ELR (cell line): ENCODE data around the gene CHGA.

Source experiments
- DNase-seq: peaks from one replicate; pipeline ENCODE4 v3.0.0-alpha.2; 2015; ENCODE audit warnings: low read depth

CHGA gene

DNA sequence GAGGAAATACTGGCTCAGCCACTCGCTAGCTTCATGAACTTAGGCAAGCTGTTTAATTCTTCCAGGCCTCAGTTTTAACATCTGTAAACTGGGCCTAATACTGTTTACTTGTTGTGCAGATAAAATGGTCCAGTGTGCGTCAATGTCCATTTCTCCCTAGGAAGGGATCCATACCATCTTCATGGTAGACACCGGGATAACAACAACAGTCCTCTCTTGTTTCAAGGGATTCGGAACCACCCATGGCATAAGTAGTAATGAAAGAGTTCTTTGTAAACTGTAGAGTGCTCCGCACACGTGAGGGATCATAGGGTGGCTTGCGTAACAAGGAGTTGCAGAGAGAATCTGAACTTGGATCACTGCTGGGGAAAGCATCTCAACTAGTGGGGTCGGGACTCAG lies 17.3 kb upstream of the CHGA start:
- DNase-seq, result no peak

DNA sequence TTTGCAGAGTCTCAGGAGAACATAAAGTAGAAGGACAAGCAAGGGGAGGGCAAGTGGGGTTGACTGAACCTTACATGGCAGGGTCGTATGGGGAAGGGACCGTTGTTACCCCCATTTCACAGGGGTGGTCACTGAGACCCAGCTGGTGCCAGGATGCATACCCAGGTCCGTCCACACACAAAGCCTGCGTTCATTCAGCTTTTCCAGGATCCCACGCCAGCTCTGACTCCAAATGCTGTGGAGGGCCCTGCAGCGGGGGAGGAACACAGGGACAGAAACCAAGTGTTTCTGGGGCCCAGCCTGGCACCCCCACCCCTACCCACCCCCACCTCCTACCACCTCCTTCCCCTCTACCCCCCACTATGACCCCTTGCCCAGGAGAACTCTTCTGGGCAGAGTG lies 16.5 kb upstream of the CHGA start:
- no peak for DNase-seq

DNA sequence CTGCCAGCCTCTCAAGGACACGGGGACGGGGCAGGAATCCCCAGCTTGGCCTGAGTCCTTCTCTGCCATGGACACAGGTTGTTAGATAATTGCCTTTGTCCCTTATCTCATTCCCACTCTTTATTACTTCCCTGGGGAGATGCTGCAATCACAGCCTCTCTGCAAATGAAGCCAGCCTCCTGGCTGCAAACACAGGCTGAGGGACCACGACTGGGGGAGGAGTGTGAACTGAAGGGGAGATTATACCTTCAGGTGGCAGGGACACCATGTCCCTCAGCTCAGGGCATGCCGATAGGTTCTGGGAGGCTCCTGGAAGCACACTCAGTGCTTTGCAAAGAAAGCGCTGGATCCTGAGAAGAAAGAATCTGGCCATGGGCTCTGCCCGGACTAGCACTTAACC lies 16.1 kb upstream of the CHGA start:
- DNase-seq, result no peak

DNA sequence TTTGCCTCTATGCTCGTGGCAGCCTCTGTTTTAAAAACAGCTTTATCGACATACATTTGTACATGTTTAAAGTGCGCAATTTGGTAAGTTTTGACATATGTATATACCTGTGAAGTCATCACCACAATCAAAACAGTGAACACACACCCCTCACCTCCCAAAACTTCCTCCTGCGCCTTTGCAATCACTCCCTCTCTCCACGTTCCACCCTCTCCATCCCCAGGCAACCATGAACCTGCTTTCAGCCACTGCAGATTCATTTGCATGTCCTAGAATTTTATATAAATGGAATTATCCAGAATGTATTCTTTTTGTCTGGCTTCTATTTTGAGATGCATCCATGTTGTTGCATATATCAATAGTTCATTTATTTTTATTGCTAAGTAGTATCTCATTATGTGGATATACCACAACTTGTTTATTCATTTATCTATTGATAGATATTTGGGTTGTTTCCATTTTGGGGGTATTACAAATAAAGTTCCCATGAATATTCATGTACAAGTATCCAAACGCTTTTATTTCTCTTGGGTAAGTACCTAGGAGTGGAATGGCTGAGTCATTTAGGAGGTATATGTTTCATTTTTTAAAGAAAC lies 15.5 kb upstream of the CHGA start:
- DNase-seq, result no peak

DNA sequence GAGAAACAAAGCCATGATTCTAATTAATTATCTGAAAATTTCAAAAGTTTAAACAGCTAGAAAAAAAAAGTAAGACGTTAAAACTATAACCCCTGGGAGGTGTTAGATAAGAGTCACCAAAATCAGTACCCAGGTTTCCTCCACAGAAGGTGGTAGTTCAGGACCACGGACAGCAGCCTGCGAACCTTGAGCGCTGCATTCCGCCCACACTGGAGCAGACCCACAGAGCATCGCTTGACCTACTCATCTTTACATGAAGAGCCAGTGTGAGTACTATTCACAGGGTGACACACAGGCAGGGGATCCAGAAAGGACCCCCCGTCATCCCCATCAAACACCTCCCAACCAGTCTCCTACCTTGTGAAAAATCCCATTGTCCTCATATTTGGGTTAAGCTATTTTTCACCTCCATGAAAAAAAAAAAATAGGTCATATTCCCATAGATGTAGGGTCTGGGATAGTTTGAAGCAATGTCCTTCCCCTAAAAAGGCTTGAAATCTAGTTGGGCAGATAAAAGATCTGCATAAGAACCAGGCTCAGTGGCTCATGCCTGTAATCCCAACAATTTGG lies 8.8 kb upstream of the CHGA start:
- peak; percentile 27 for DNase-seq

DNA sequence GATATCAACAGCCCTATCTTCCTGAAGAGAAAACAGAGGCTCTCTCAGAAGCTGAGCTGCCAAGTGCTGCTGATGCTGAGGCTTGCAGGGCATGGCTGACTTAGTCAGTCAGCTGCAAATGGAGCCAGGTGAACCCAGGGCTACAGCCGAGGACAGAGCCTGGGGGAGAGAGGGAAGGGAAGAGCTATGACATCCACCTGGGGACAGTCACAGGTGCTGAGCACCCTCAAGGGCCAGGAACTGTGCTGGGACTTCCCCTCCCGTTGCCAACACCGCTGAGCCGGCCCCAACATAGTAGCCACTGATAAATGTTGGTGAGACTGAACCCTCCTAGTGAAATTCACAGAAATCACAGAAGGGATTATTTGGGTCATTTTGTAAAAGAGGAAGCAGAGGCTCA lies 6.7 kb upstream of the CHGA start:
- no peak for DNase-seq

DNA sequence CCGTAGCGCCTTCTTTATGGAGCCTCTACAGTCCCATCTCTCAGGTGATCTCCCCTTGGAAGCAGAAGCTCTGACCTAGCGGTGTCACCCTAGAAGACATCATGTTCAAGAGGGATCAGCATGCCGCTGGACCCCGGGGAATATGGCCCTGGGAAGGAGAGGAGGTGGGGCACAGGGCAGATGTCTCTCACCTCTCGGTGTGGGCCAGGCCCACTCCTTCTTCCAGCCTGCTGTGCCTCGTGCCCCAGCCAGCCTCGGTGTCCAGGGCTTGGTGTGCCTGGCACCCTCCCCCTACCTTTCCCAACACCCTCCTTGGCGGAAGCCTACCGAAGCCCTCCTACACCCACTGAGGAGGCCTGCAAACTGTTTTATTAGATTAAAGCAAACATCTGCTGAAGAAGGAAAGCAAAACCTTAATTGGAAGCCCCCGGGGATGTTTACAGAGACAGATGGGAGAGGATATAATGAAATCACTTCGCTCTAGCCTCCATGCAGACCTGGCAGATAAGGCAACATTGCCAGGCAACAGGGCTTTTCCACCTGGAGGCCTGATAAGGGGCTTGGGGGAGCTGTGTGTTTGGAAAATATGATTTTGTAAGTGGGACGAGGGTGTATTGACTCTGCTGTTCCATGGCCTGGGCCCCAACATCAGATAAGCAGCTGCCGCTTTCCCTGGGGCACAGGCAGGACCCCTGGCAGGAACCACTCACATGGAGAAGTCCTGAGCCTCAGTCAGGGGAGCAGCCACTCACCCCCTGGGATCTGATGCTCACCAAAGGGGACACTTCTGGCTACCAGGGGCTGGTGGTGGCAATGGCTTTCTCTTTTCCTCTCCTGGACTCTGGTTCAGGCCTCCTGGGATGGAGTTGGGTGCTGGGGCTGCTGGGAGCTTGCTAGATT lies 5.7 kb upstream of the CHGA start:
- no peak for DNase-seq

DNA sequence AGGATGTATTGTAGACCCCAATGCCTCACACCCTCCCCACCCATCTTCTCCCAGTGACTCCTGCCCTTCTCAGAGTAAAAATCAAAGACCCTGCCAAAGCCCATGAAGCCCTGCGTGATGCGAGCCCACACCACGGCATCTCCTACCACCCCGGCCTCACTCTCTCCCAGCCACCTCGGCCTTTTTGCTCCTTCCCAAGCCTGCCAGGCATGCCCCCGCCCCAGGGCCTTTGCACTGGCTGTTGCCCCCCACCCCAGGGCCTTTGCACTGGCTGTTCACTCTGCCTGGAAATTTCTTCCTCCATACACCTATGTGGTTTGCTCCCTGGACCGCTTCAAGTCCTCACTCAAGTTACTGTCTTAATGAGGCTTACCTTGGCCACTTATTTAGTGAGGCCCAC lies 5.0 kb upstream of the CHGA start:
- DNase-seq, result no peak

DNA sequence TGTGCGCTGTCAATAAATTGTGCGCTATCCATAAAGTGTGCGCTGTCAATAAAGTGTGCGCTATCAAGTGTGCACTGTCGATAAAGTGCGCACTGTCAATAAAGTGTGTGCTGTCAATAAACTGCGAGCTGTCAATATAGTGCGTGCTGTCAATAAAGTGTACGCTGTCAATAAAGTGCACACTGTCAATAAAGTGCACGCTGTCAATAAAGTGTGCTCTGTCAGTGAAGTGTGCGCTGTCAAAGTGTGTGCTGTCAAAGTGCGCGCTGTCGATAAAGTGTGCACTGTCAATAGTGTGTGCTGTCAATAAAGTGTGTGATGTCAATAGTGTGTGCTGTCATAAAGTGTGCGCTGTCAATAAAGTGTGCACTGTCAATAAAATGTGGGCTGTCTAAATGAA lies 2.9 kb upstream of the CHGA start:
- no peak for DNase-seq

DNA sequence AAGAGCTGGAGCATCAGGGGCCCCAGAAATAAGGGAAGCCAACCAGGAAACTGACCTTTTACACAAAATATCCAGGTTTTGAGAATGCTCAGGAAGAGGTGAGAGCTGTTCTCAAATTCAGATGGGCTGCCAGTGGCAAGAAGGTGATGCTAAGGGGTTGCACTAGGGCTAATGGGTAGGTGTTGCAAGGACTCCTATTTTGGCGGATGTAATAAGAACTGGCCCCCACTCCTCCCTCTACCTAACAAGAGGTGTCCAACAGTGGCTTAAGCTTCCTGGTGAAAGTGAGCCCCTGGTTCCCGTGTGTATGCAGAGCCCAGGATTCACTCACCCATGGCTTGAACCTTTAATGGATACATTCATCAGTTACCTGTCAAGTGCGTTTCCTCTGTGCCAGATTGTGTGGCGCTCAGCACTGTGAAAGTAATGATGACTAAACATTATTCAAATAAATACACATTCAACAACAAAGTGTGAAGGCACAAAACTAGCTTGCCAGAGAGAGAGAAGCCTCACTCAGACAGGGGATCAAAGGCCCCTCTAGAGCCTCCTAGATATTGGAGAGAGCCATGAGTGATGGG lies 705 bp upstream of the CHGA start:
- no peak for DNase-seq

DNA sequence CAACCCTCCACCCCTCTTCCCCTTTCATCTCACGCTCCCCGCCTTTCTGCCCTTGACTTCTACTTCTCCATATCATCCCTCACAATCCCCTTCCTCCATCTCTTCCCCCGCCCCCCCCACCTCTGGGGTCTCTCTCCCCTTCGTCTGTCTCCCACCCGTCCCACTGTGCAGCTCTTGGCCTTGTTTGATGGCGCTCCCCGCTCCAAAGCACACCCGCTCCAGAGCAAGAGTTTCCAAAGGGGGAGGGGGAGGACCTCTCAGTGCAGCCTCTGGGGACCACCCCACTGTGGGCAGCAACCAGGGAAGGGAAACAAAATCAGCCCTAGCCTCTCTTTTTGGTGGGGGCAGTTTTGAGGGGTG lies 774 bp downstream of the CHGA start:
- DNase-seq, result no peak

DNA sequence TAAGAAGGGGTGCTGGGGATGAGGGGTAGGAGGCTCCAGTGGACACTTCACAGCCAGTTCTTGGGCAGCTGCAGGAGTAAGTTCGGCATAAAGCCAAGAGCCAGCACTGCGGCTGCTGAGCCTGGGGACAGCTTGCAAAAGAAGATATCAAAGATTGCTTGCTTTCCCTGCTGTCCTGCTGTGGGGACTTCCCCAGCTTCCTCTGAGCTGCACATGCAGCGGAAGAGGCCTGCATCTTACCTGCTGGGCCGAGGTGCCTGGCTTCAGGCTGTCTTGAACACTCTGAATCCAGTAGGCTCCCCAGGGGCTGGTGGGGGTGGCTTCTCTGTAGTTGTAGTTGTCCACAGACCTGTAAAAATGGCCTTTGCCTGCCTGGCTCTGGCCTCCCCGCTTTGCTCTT lies 1.3 kb downstream of the CHGA start:
- DNase-seq, result no peak

DNA sequence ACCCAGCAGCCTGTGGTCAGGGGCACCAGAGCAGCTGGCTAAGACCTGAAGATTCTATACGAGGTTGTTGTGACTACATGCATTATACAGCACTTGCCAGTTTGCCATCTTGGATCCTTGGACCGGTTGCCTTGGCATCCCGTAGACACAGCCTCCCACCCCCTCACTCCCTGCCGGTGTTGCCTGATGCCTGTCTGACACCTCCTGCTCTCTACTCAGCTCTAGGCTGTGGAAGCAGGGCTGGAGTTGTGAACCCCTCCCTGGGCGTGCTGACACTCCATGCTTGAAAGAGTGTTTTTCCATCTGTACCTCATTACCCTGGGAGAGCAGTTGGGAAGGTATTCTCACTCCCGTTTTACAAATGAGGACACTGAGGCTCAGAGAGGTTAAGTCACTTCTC lies 2.5 kb downstream of the CHGA start:
- DNase-seq, result no peak

DNA sequence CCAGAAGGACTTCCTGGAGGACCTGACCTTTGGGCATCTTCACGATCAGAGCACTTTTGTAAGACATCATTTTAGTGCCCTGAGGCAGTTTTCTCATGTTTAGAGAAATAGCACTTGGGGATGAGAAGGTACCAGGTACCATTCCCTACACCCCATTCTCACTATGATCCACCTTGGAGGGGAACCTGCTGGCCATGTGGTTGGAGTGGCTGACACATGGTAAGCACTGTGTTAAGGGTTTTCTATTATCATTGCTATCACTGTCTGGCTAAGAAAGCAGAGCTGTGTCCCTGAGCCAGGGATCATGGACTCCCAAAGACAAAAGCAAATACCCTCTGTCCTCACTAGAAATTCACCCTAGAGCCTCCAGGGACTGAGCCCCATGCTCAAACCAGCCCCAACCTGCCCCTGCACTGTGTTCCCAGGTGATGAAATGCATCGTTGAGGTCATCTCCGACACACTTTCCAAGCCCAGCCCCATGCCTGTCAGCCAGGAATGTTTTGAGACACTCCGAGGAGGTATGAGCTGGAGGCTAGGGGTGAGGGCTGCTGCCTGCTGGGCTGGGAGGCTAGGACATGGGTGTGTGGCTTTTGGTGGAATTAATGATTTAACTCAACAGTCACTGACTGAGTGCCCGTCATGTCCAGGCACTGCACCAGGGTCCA lies 3.4 kb downstream of the CHGA start:
- no peak for DNase-seq

DNA sequence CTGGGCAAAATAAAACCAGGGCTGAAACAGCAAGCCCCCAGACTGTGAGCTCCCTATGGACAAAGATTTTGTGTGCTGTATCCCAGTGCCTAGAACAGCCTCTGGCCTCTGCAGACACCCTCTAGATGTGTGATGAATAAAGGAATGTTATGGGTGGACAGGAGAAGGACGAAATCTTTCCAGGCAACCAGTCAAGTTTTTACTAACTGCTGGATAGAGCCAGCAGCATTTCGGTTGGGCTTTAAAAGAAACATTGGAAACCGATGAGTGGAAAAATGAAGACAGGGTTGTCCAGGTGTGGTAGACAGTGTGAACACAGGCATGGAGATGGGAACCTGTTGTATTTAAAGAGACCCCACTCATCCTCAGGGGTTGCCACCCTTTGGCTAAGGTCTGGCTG lies 4.0 kb downstream of the CHGA start:
- no peak for DNase-seq

DNA sequence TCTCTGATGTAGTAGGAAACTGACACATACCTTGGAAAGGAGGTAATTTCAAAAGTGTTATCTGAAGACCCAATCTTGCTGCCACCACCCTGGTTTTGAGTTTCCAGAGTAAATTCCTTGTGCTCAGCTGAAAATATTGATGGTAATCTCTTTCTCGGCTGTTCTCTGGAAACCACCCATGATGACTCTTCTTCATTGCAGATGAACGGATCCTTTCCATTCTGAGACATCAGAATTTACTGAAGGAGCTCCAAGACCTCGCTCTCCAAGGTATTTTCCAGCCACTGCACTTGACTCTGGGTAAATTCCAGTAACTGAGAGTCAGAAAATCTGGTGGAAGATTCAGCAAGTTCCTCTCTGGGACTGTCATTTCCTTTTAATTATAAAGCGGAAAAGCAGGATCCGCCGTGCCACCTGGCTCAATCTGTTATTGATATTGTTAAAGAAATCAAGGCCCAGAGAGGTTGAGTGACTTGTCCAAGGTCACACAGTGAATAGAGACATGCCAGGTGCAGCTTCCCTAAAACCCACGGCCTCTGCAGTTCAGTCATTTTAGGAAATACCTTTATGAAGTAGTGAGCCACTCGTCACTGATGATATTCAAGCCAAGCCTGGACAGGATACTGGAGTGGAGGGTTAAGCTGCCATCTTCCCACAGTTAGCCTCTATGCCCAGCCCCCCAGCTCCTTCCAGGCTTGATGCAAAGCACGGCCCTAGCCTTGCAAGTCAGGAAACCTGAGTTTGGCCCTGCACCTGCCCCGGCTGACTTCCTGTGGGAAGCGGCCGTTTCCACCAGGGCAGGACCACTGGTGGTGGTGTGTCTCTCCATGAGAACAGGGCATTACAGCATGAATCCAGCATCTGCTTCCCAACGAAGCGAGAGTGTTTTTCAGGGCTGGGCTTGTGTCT lies 4.7 kb downstream of the CHGA start:
- DNase-seq, result no peak

DNA sequence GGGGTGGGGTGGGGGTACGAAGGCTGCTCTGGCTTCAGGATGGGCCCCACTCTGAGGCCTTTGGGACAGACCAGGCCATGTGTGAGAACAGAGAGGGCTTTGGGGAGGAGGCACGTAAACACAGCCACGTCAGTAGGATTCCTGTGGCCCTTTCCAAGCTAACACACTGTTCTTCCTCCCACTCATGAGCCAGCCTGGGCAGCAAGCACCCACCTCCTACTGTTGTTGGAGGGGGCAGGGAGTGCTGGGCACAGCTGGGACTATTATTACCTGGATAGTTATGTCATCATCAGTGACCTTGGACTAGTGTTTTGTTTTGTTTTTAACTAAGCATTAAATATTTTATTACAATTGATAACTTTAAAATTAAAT lies 5.3 kb downstream of the CHGA start:
- no peak for DNase-seq

DNA sequence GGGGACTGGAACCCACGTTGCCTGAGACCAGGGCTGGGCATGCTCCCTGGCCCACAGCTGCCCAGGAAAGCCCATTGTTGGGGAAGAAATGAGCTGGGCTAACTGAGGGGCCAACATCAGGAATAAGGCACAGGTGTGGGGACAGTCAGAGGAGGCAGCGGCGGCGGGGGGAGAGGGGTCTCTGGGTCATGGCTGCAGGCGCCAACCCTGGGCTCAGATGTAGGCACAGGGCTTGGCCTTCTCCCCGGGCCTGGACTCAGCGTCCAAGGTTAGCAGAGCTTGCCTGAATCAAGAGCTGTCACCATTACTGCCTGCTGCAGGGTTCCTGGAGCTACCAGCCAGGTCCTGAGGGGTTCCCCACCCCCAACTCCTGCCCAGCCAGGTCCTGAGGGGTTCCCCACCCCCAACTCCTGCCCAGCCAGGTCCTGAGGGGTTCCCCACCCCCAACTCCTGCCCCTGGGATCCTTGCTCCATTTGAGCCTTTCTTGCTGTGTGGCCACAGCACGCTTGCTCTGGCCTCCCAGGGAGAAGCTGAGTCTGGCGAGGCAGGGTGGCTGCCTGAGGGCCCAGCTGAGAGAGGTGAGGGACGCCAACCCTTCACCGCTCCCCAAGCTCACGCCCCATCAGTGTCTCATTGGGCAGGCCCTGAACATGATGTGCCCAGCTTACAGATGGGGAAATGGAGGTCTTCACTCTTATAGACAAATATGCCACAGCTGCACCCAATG lies 6.2 kb downstream of the CHGA start:
- no peak for DNase-seq

DNA sequence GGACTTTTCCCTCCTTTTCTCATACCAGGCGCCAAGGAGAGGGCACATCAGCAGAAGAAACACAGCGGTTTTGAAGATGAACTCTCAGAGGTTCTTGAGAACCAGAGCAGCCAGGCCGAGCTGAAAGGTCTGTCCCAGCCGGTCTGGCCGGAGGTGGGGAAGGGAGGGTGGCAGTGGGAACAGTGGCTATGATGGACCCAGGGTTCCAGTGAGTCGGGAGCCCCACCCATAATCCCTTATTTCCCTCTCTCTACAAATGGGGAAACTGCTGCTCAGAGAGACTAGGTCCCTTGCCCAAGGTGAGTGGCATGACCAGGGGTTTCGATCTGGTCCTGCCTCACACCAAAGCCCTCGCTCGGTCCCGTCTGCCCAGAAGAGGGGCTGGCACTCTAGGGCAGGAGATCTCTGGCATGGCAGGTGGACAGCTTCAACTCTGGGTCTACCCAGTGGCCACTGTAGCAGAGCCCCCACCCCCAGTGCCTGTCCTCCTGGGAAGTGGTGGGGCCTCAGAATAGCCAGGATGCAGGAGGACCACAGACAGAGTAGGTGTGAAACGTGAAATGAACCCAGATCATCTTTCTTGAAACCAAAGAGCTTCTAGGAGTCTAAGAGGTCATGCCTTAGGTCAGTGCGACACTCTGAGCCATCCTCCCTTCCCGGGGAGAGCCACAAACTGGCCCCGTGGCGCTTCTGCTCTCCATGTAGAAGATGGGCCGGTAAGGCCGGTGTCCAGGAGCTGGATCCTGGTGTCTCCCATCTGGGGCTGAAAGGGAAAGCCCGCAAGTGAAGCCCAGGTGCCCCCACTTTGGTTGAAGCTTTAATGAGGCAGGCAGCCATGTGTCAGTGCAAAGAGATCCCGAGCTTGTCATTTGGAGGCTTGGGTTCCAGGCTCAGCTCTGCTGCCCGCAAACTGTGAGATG lies 7.0 kb downstream of the CHGA start:
- no peak for DNase-seq
